Activated T-cell treated with anti-CD3 and anti-CD28 coated beads, Interleukin-2, amount 50 U/mL, for 4 hours (primary cell): ENCODE results near the gene CFAP20DC. TPM values are rescaled to one million over a fixed set of nuclear protein-coding genes. Genes with fewer than 3 reads are reported as not detected.
"Not testable (repeated sequence)": the region's sequence is repeated elsewhere in the genome, so short reads cannot be mapped to it uniquely, and the experiment has no call there.

Experiments
- ATAC-seq, 2 donors: fragments of 200-7000 bp; cut with Tn5 transposase; one replicate each; pipeline ENCODE4 v1.10.0; 2021
- DNase-seq: peaks from one replicate; pipeline ENCODE4 v3.0.0-alpha.2; 2020
- H3K27me3 Mint-ChIP-seq: one replicate; pipeline ENCODE4 v1.8.0; 2021; ENCODE audit warnings: low read depth, mixed read lengths
- H3K36me3 Mint-ChIP-seq: one replicate; pipeline ENCODE4 v1.8.0; 2022; ENCODE audit warnings: mixed read lengths; ENCODE audit not compliant: insufficient read depth
- H3K4me1 Mint-ChIP-seq: one replicate; pipeline ENCODE4 v1.8.0; 2021; ENCODE audit warnings: low read depth, mixed read lengths
- H3K4me3 Mint-ChIP-seq: one replicate; pipeline ENCODE4 v1.8.0; 2021; ENCODE audit warnings: mild to moderate bottlenecking, moderate library complexity, mixed read lengths
- H3K9me3 Mint-ChIP-seq: one replicate; pipeline ENCODE4 v1.8.0; 2021; ENCODE audit warnings: mixed read lengths
- total RNA-seq, 3 donors: library from RNA; stranded (reverse); gene quantifications; one replicate each; pipeline ENCODE4 v1.2.1, GENCODE V29; 2021

CFAP20DC gene
- total RNA-seq, 3 donors from 2014 or later: 0.16 to 0.38 (median 0.20) TPM

DNA sequence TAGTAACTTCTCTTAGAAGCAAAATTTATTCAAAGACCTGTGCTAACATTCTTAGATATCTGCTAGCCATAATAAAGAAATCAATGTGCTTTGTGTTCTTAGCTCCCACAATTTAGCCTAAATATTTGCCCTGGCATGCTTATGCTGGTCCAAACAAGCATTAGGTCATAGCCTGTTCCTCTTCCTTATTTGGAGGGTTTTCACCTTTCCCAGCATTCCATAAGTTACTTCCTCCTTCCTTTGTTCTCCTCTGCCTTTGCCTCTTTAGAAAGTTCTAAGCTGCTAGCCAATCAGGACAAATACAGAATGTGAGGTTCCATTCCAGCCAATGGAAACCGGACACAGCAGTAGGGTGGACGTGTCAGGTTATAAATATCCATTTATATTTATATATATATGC, 345.5 kb downstream of the CFAP20DC start:
- not testable (repeated sequence) for DNase-seq, H3K4me3 Mint-ChIP-seq, H3K4me1 Mint-ChIP-seq, H3K9me3 Mint-ChIP-seq, H3K36me3 Mint-ChIP-seq, H3K27me3 Mint-ChIP-seq, ATAC-seq

DNA sequence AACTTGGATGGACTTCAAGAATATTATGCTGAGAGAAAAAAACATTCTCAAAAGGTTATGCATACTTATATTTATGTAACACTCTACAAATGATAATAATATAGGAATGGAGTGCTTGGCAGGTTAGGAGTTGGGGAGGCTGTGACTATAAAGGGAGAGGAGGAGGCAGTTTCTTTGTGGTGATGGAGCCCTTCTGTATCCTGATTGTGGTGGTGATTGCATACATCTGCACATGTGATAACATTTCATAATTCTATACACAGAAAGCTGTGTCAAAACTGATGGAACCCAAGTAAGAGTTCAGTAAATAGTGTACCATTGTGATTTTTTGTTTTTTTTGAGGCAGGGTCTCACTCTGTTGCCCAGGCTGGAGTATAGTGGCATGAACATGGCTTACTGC, 351.6 kb downstream of the CFAP20DC start:
- H3K4me3 Mint-ChIP-seq: no peak overlapping the region
- H3K4me1 Mint-ChIP-seq: no peaks in the 10 kb centered on the region
- H3K36me3 Mint-ChIP-seq: no peaks in the 10 kb centered on the region
- ATAC-seq: no peak
- peaks cover 3% of the 10 kb centered on the region for H3K9me3 Mint-ChIP-seq
- DNase-seq: no peak
- no peaks in the 10 kb centered on the region for H3K27me3 Mint-ChIP-seq

DNA sequence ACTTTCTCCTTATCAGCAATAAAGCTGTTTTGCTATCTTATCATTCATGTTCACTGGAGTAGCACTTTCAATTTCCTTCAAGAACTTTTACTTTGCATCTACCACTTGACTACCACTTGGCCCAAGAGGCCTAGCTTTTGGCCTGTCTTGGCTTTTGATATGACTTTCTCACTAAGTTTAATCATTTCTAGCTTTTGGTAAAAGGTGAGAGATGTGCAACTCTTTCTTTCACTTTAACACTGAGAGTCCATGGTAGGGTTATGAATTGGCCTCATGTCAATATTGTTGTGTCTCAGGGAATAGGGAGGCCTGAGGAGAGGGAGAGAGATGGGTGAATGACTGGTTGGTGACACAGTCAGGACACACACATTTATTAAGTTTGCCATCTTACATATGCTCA, 352.3 kb downstream of the CFAP20DC start:
- Mint-ChIP-seq H3K27me3 (no peaks in the 10 kb centered on the region), H3K9me3 (peaks cover 4% of the 10 kb centered on the region), H3K4me3 (no peak overlapping the region), H3K4me1 (no peaks in the 10 kb centered on the region), H3K36me3 (no peaks in the 10 kb centered on the region)
- ATAC-seq (peak in 1 of 2 donors; percentile 34), DNase-seq (no peak)

- DNase-seq, H3K9me3 Mint-ChIP-seq, H3K36me3 Mint-ChIP-seq, ATAC-seq, H3K4me3 Mint-ChIP-seq, H3K4me1 Mint-ChIP-seq, H3K27me3 Mint-ChIP-seq: not testable (repeated sequence)
Measured at GRCh38 chr3:58696813-58697212, 353.0 kb downstream of the CFAP20DC start.

DNA sequence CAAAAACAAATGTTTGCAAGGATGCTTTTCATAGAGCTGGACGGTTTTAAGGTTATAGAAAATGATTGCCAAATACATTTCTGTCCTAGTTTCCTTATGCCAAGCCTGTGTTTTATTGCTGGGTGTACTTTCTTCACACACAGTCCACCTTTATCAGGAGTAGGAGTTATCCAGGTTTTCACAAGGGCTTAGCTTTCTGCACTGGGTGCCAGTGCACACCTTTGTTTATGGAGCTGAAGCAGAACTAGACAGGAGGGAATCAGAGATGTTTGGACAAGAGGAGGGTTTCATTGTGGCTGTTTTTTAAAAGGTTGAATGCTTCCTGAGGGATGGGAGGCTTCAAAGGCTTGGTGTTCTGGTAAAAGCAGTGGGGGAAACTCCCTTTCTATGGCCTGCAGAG, 353.7 kb downstream of the CFAP20DC start:
- DNase-seq (no peak), ATAC-seq (no peak)
- Mint-ChIP-seq H3K36me3 (no peaks in the 10 kb centered on the region), H3K4me1 (no peaks in the 10 kb centered on the region), H3K27me3 (no peaks in the 10 kb centered on the region), H3K4me3 (no peak overlapping the region), H3K9me3 (peaks cover 7% of the 10 kb centered on the region)

DNA sequence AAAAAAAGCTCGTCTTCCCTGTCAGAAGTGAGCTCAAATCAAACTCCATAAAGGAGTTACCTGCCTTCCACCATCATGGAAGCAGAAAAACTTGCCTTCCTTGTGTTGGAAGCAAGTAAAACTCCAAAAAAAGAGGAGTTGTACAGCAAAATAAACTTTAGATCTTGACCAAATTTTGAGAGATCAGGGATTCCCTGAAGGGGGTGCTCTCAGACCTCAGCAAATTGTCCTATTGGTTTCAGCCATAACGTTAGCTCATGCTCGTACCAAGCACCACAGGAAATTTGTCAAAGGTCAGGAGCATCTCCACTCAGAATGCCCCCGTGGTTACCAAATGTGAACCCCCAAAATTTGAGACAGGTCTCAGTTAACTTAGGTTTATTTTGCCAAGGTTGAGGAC, 354.5 kb downstream of the CFAP20DC start:
- H3K27me3 Mint-ChIP-seq, H3K9me3 Mint-ChIP-seq, H3K4me1 Mint-ChIP-seq, DNase-seq, H3K36me3 Mint-ChIP-seq, H3K4me3 Mint-ChIP-seq, ATAC-seq: not testable (repeated sequence)

DNA sequence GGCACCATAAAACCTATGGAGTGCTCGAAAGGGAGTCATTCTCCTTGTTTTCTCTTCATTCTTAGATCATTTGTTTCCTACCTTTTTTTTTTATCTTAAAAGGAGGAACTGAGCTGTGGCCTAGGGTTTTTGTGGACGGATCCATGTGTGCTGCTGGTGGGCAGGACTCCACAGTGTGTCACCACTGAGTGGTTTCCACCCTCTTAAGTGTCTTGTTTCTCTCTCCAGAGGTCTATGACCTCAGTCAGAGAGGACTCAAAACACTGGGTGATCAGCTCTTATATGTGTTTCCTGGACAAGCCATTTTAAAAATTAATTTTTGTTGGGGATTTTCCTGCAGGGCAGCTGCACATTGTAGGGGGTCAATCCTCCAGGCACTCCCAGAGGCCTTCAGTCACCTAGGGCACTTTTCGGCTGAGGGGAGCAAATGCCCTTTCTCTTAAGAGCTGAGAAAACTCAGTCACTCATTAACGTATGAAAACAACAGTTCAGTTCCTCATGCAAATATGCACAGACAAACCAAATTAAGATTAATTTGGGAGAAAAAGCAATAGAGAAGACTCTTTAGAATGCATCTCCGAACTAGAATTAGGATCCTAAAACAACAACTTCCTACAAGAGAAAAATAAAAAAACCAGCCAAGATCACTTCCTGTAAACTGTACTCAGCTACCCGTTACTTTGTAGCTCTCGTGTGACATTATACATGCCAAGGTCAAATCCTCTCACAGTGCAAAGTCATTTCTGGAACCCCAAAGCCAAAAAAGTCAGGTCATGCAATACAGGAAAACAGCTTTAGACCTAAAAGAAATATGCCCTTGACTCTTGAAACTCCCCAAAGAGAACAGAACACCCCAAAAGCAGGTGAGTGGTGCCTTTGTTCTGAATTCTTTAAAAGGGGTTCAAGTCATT, 355.6 kb downstream of the CFAP20DC start:
- H3K4me1 Mint-ChIP-seq: no peaks in the 10 kb centered on the region
- DNase-seq (no peak), ATAC-seq (no peak)
- peaks cover 6% of the 10 kb centered on the region for H3K27me3 Mint-ChIP-seq
- H3K36me3 Mint-ChIP-seq: no peaks in the 10 kb centered on the region
- H3K9me3 Mint-ChIP-seq: peaks cover 13% of the 10 kb centered on the region
- no peak overlapping the region for H3K4me3 Mint-ChIP-seq

- H3K4me1 Mint-ChIP-seq: no peaks in the 10 kb centered on the region
- ATAC-seq: no peak
- DNase-seq: no peak
- no peaks in the 10 kb centered on the region for H3K36me3 Mint-ChIP-seq
- peaks cover 13% of the 10 kb centered on the region for H3K9me3 Mint-ChIP-seq
- no peak overlapping the region for H3K4me3 Mint-ChIP-seq
- peaks cover 6% of the 10 kb centered on the region for H3K27me3 Mint-ChIP-seq
Measured at GRCh38 chr3:58692484-58692883, 357.3 kb downstream of the CFAP20DC start.
